Measurements from ENCODE around the gene HCRT.
"Not testable (repeated sequence)": the region's sequence is repeated elsewhere in the genome, so short reads cannot be mapped to it uniquely, and the experiment has no call there.

HCRT gene

DNA sequence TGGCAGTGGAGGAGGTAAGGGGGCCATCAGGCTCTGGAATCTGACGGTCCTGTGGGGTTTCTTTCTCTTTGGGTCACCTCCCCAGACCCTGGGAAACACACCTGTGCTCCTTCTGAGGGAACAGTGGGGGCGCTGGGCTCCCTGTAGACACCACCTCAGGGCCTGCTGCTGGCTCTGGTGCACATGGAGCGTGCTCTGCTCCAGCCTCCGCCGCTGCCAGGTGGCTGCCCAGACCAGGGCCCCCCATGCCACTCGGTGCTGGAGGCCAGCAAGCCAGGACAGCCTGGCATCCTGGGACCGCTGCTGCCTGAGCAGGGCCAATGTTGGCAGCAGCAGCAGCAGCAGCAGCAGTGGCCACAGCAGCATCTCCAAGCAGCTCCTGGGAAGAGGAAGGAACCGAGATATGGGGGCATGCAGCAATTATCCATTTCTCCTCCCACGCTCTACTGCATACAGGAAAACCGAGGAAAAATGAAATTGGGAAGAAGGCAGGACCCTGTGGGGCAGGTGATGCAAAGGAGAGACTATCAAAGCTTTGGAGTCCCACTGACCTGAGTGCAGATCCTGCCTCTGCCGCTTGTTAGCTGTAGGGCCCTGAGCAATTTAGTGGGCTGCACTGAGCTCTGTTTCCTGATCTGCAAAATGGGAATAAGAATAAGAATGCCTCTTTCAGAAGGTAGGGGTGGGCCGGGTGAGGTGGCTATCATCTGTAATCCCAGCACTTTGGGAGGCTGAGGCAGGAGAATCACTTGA, 8.1 kb upstream of the HCRT start:
- Histone ChIP-seq H3K27me3 (ENCODE audit: control insufficient read depth, insufficient read depth, low read length) (no peaks in the 10 kb centered on the region), H3K9ac (ENCODE audit: low read length) (no peak overlapping the region), H3K4me3 (ENCODE audit: low read length) (peak overlapping the region; percentile 83), H3K36me3 (ENCODE audit: control insufficient read depth, insufficient read depth, low read length) (no peaks in the 10 kb centered on the region), H3K4me1 (ENCODE audit: control insufficient read depth, insufficient read depth, low read length) (peaks cover 12% of the 10 kb centered on the region), H3K27ac (ENCODE audit: low read depth, low read length) (no peak overlapping the region)

DNA sequence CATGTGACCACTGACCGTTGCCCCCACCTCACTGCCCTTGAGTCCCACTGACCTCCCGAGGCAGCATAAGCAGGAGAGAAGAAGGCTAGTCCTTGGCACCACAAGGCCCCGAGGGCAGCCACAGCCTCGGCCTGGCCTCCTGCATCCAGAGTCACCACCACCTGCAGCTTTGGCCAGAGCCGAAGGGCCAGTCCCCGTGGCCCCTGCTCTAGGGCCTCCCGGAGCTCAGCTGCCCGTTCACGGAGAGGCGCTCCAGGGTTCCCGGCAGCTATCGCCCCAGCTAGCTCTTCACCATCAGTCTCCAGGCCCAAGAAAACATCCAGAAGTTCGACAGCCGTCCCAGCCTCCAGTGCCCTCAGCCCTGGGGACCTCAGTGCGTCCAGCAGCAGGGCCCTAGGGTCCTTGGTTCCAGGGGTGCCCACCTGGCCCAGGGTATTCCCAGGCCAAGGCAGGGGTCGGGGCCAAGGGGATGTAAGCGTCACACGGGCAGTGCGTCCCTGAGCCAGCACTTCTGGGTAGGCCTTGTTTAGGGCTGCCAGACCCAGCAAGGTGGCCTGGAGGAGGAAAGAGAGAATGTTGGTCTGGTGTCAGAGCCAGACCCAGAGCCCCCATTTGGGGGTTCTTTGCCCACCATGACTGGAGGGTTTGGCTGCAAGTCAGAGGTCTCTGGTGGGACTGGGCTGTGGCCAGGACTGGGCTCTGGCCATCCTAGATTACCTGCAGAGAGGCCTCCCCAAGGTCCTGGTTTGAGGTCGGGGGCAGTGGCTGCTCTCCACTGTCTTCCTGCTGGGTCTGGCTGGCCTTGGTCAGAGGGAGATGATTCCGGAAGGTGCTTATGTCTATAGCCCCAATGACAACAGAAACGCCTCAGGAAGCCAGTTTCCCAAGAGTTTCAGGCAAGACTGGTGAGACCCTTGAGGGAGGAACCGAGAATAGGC, 7.2 kb upstream of the HCRT start:
- Histone ChIP-seq H3K4me1 (ENCODE audit: control insufficient read depth, insufficient read depth, low read length) (peaks cover 12% of the 10 kb centered on the region), H3K9ac (ENCODE audit: low read length) (no peak overlapping the region)

GRCh38 chr17:42191275-42191608, 6.0 kb upstream of the HCRT start:
- H3K9ac ChIP-seq (ENCODE audit: low read length) = no peak overlapping the region
- H3K4me1 ChIP-seq (ENCODE audit: control insufficient read depth, insufficient read depth, low read length) = peaks cover 12% of the 10 kb centered on the region
- H3K4me3 ChIP-seq (ENCODE audit: low read length) = no peak overlapping the region
- H3K36me3 ChIP-seq (ENCODE audit: control insufficient read depth, insufficient read depth, low read length) = no peaks in the 10 kb centered on the region
- H3K27ac ChIP-seq (ENCODE audit: low read depth, low read length) = no peak overlapping the region
- no peaks in the 10 kb centered on the region for H3K27me3 ChIP-seq (ENCODE audit: control insufficient read depth, insufficient read depth, low read length)

More for the DNA sequence above, 7.2 kb upstream of the HCRT start:
- no peak overlapping the region for H3K4me3 ChIP-seq (ENCODE audit: low read length)
- no peak overlapping the region for H3K27ac ChIP-seq (ENCODE audit: low read depth, low read length)
- no peaks in the 10 kb centered on the region for H3K36me3 ChIP-seq (ENCODE audit: control insufficient read depth, insufficient read depth, low read length)
- no peaks in the 10 kb centered on the region for H3K27me3 ChIP-seq (ENCODE audit: control insufficient read depth, insufficient read depth, low read length)

- Histone ChIP-seq H3K27me3 (ENCODE audit: control insufficient read depth, insufficient read depth, low read length) (no peaks in the 10 kb centered on the region), H3K4me1 (ENCODE audit: control insufficient read depth, insufficient read depth, low read length) (peaks cover 12% of the 10 kb centered on the region), H3K36me3 (ENCODE audit: control insufficient read depth, insufficient read depth, low read length) (no peaks in the 10 kb centered on the region), H3K4me3 (ENCODE audit: low read length) (no peak overlapping the region), H3K27ac (ENCODE audit: low read depth, low read length) (no peak overlapping the region), H3K9ac (ENCODE audit: low read length) (no peak overlapping the region)
Measured at GRCh38 chr17:42190491-42191274, 5.4 kb upstream of the HCRT start.

- no peak overlapping the region for H3K4me3 ChIP-seq (ENCODE audit: low read length)
- H3K27me3 ChIP-seq (ENCODE audit: control insufficient read depth, insufficient read depth, low read length) = no peaks in the 10 kb centered on the region
- H3K4me1 ChIP-seq (ENCODE audit: control insufficient read depth, insufficient read depth, low read length) = peaks cover 13% of the 10 kb centered on the region
- no peak overlapping the region for H3K27ac ChIP-seq (ENCODE audit: low read depth, low read length)
- H3K36me3 ChIP-seq (ENCODE audit: control insufficient read depth, insufficient read depth, low read length) = no peaks in the 10 kb centered on the region
- H3K9ac ChIP-seq (ENCODE audit: low read length) = no peak overlapping the region
Measured at GRCh38 chr17:42189651-42189965, 4.4 kb upstream of the HCRT start.

GRCh38 chr17:42188749-42189650, 3.7 kb upstream of the HCRT start:
- Histone ChIP-seq H3K4me3 (ENCODE audit: low read length) (no peak overlapping the region), H3K9ac (ENCODE audit: low read length) (no peak overlapping the region), H3K27me3 (ENCODE audit: control insufficient read depth, insufficient read depth, low read length) (no peaks in the 10 kb centered on the region), H3K27ac (ENCODE audit: low read depth, low read length) (no peak overlapping the region), H3K4me1 (ENCODE audit: control insufficient read depth, insufficient read depth, low read length) (peaks cover 14% of the 10 kb centered on the region), H3K36me3 (ENCODE audit: control insufficient read depth, insufficient read depth, low read length) (no peaks in the 10 kb centered on the region)

- Histone ChIP-seq H3K27me3 (ENCODE audit: control insufficient read depth, insufficient read depth, low read length) (no peaks in the 10 kb centered on the region), H3K9ac (ENCODE audit: low read length) (no peak overlapping the region), H3K4me1 (ENCODE audit: control insufficient read depth, insufficient read depth, low read length) (peaks cover 9% of the 10 kb centered on the region), H3K4me3 (ENCODE audit: low read length) (no peak overlapping the region), H3K27ac (ENCODE audit: low read depth, low read length) (no peak overlapping the region), H3K36me3 (ENCODE audit: control insufficient read depth, insufficient read depth, low read length) (no peaks in the 10 kb centered on the region)
Measured at GRCh38 chr17:42187833-42188232, 2.6 kb upstream of the HCRT start.

- not testable (repeated sequence) for H3K4me1 ChIP-seq (ENCODE audit: control insufficient read depth, insufficient read depth, low read length)
Measured at GRCh38 chr17:42186191-42186590, 939 bp upstream of the HCRT start.

GRCh38 chr17:42185621-42185930, 324 bp upstream of the HCRT start:
- H3K27ac ChIP-seq (ENCODE audit: low read depth, low read length) = no peak overlapping the region
- H3K27me3 ChIP-seq (ENCODE audit: control insufficient read depth, insufficient read depth, low read length) = peaks cover 9% of the 10 kb centered on the region
- peaks cover 9% of the 10 kb centered on the region for H3K4me1 ChIP-seq (ENCODE audit: control insufficient read depth, insufficient read depth, low read length)
- H3K4me3 ChIP-seq (ENCODE audit: low read length) = no peak overlapping the region
- H3K36me3 ChIP-seq (ENCODE audit: control insufficient read depth, insufficient read depth, low read length) = no peaks in the 10 kb centered on the region
- H3K9ac ChIP-seq (ENCODE audit: low read length) = no peak overlapping the region

More at GRCh38 chr17:42186191-42186590, 939 bp upstream of the HCRT start:
- H3K36me3 ChIP-seq (ENCODE audit: control insufficient read depth, insufficient read depth, low read length); H3K27ac ChIP-seq (ENCODE audit: low read depth, low read length); H3K27me3 ChIP-seq (ENCODE audit: control insufficient read depth, insufficient read depth, low read length); H3K9ac ChIP-seq (ENCODE audit: low read length); H3K4me3 ChIP-seq (ENCODE audit: low read length): not testable (repeated sequence)

GRCh38 chr17:42183741-42184711, 1.2 kb downstream of the HCRT start:
- H3K9ac ChIP-seq (ENCODE audit: low read length) = peak overlapping the region; percentile 80

More at GRCh38 chr17:42183741-42184711, 1.2 kb downstream of the HCRT start:
- Histone ChIP-seq H3K4me3 (ENCODE audit: low read length) (peak overlapping the region; percentile 92), H3K27ac (ENCODE audit: low read depth, low read length) (peak overlapping the region; percentile 64), H3K27me3 (ENCODE audit: control insufficient read depth, insufficient read depth, low read length) (peaks cover 12% of the 10 kb centered on the region), H3K4me1 (ENCODE audit: control insufficient read depth, insufficient read depth, low read length) (peaks cover 9% of the 10 kb centered on the region), H3K36me3 (ENCODE audit: control insufficient read depth, insufficient read depth, low read length) (no peaks in the 10 kb centered on the region)
